Measurements from ENCODE around the gene DAND5.

- TF ChIP-seq, protein P1, sequence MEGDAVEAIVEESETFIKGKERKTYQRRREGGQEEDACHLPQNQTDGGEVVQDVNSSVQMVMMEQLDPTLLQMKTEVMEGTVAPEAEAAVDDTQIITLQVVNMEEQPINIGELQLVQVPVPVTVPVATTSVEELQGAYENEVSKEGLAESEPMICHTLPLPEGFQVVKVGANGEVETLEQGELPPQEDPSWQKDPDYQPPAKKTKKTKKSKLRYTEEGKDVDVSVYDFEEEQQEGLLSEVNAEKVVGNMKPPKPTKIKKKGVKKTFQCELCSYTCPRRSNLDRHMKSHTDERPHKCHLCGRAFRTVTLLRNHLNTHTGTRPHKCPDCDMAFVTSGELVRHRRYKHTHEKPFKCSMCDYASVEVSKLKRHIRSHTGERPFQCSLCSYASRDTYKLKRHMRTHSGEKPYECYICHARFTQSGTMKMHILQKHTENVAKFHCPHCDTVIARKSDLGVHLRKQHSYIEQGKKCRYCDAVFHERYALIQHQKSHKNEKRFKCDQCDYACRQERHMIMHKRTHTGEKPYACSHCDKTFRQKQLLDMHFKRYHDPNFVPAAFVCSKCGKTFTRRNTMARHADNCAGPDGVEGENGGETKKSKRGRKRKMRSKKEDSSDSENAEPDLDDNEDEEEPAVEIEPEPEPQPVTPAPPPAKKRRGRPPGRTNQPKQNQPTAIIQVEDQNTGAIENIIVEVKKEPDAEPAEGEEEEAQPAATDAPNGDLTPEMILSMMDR (IDR thresholded peaks at IDR 0.05; ENCODE audit: borderline replicate concordance, extremely low read depth, low read length, poor library complexity, severe bottlenecking): no peak
- no peak for TF ChIP-seq EZH2 (IDR thresholded peaks at IDR 0.05; ENCODE audit: borderline replicate concordance, low read depth, low read length, severe bottlenecking)
Observed at GRCh38 chr19:12922959-12923358, 46.4 kb upstream of the DAND5 start.

Measured in DND-41 (cell line).